GM12875 (cell line): ENCODE results near the gene OR5A2.
"Not testable (repeated sequence)": the region's sequence is repeated elsewhere in the genome, so short reads cannot be mapped to it uniquely, and the experiment has no call there.

Experiments used
- H3K4me3 ChIP-seq: one replicate; pipeline ENCODE4 v1.5.1; 2011; ENCODE audit warnings: low read depth, low read length, control low read depth
- TF ChIP-seq, protein P1 (sequence below): IDR thresholded peaks from 2 replicates; pipeline ENCODE4 v1.5.1; 2011; ENCODE audit warnings: low read depth, mild to moderate bottlenecking, control low read depth, inconsistent platforms, low read length, moderate library complexity, borderline replicate concordance; ENCODE audit not compliant: insufficient read depth

The OR5A2 gene, protein sequence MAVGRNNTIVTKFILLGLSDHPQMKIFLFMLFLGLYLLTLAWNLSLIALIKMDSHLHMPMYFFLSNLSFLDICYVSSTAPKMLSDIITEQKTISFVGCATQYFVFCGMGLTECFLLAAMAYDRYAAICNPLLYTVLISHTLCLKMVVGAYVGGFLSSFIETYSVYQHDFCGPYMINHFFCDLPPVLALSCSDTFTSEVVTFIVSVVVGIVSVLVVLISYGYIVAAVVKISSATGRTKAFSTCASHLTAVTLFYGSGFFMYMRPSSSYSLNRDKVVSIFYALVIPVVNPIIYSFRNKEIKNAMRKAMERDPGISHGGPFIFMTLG

DNA sequence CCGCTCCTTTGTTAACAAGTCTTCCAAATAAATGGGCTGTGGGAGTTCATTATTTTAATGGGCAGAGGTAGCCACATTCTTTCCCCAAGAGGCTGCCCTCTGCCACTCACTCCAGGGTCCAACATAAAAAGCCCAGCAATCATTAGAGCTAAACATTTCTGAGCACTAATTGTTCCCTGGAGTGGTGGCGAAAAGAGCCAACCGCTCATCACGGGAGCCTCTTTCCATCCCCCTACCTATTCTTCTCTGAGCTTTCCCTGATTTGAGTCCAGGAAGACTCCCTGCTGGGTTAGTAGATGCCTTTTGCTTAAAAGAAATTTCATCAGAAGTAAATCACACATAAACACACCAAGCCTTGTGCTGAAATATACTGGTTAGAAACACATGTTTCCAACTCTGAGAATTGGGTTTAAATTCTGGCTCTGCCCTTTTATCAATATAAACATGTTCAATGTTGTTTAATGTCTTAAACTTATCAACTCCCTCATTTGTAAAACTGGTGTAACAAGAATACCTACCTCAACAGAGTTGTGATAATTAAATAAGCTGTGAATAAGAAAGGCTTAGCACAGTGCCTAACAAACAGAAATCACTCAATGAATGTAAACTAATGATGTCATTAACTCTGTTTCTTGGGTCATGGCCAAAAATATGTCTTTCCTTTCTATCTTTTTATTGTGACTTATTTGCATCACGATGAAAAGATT lies at the start of gene OR5A2:
TSS of gene OR5A2 (minus strand) at position 53 of the 707 bp plus-strand sequence. CDS start 3,460 bp downstream, outside the sequence.
- TF ChIP-seq, protein P1, sequence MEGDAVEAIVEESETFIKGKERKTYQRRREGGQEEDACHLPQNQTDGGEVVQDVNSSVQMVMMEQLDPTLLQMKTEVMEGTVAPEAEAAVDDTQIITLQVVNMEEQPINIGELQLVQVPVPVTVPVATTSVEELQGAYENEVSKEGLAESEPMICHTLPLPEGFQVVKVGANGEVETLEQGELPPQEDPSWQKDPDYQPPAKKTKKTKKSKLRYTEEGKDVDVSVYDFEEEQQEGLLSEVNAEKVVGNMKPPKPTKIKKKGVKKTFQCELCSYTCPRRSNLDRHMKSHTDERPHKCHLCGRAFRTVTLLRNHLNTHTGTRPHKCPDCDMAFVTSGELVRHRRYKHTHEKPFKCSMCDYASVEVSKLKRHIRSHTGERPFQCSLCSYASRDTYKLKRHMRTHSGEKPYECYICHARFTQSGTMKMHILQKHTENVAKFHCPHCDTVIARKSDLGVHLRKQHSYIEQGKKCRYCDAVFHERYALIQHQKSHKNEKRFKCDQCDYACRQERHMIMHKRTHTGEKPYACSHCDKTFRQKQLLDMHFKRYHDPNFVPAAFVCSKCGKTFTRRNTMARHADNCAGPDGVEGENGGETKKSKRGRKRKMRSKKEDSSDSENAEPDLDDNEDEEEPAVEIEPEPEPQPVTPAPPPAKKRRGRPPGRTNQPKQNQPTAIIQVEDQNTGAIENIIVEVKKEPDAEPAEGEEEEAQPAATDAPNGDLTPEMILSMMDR, result no peak
- H3K4me3 ChIP-seq, result no peak within 1 kb of the TSS

DNA sequence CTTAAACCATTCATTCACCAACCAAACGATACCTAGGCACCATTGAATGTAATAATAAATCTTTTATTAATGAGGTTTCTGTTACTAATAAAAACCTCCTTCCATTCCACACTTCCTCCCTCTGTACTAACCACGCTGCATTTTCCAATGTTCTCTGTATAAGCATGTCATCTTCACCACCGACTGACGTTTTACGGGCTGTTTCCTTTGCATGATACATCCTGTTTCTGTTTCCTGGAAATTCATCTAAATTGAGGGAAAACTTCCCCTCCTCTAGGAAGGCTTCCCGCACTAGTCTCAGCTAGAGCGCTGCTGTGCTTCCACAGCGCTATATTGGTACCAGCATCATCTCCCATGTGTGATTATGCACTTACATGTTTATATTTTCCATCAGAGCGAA lies 49.0 kb upstream of the OR5A2 start:
- TF ChIP-seq, protein P1, result no peak
- no peak overlapping the region for H3K4me3 ChIP-seq

DNA sequence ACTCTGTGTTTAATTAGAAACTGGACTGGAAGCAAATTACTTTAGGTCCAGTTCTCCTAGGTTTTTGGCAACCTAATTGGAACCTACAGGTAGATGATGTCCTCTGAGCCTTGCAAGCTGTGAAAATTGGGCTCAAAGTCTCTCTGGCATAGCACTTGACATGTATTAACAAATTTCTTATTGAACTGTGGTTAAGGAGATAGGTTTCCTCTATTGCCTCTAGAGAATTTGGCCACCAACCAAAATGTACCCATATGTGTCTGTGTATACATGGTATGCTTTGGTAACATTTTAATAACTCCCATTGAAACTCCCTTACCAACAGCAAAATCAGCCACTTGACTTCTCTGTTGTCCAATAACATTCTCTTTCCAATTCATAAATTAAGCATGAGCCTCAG lies 46.8 kb upstream of the OR5A2 start, which contains the start of gene OR4D10:
TSS of gene OR4D10 (plus strand) at position 301 of the 400 bp plus-strand sequence. CDS start 4,115 bp downstream, outside the sequence.
- TF ChIP-seq, protein P1, result no peak

DNA sequence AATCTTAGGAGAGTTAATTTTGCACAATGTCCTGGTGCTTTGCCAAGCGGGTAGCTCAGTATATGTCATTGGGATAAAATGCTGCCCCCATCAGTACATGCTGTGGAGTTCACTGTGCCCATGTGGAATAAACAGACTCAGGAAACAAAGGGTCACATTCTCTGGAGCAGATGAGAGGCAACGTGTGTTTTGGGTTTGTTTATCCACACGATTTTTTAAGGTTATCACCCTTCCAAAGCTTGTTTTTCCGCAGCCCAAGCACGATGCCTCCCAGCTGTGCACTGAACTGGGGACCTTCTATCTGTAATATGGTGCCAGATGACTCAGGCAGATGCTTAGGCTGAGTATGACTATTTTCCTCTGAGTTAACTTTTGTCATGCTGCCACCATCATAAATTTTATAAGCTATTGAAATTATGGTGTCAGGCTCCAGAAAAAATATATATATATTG lies 37.0 kb upstream of the OR5A2 start:
- TF ChIP-seq, protein P1, result no peak
- no peak overlapping the region for H3K4me3 ChIP-seq

More for the DNA sequence above, 46.8 kb upstream of the OR5A2 start, which contains the start of gene OR4D10:
- no peak within 1 kb of the TSS for H3K4me3 ChIP-seq

DNA sequence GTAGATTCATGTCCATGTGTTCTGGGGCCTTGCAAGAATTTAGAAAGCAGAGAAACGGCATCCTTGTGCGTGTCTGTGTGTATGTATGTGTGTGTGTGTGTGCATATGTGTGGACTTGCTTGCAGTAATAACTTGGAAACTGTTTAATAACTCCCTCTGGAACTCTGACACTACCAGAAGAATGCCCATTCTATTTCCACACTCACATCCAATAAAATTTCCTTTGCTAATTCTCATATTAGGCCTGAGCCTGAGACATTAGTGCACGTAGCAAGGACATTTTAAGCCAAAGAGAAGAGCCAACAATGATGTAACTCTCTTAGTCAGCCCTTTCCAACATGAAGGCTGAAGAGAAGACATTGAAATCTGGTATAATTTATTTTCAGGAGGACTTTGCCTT lies 33.7 kb upstream of the OR5A2 start:
- H3K4me3 ChIP-seq, result no peak overlapping the region
- TF ChIP-seq, protein P1, result no peak

DNA sequence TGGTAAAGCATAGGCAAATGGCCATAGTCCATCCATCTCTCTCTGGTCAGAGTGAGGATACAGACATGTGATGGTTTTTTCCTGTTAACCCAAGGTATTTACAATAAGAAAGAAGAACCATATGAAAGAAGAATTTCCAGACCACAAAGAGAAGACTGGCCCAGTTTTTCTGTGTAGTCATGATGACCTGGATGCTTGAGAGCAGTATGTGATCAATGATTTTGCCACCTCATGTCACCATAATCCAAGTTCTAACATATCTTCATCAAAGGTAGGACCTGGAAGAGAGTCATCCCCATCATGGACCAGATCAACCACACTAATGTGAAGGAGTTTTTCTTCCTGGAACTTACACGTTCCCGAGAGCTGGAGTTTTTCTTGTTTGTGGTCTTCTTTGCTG lies 30.4 kb upstream of the OR5A2 start, which contains the start of gene OR4D6:
TSS of gene OR4D6 (plus strand) at position 301 of the 400 bp plus-strand sequence. CDS start at position 301, 0 bp downstream.
- TF ChIP-seq, protein P1, result no peak
- H3K4me3 ChIP-seq, result no peak within 1 kb of the TSS

DNA sequence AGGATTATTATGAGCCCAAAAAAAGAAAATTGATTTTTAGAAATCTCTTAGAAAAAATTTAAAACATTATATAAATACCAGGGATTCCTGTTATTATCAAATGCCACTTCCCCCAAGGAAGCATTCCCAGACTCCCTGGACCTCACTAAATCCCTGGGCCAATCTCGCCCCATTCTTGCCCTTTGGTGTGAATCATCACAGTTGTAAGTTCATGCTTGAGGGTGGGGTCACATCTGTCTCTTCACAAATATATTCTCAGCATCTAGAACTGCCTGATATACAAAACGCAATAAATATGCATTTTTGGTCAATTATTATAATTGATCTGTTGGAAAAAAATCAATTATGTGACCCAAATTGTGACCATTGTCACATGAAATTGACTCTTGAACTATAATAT lies 22.3 kb upstream of the OR5A2 start:
- H3K4me3 ChIP-seq, result no peak overlapping the region

DNA sequence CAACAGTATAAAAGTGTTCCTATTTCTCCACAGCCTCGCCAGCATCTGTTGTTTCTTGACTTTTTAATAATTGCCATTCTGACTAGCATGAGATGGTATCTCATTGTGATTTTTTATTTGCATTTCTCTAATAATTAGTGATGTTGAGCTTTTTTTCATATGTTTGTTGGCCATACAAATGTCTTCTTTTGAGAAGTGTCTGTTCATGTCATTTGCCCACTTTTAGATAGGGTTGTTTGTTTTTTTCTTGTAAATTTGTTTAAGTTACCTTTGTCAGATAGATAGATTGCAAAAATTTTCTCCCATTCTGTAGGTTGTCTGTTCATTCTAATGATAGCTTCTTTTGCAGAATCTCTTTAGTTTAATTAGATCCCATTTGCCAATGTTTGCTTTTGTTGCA lies 19.4 kb upstream of the OR5A2 start:
- not testable (repeated sequence) for H3K4me3 ChIP-seq

More for the DNA sequence above, 22.3 kb upstream of the OR5A2 start:
- TF ChIP-seq, protein P1, result no peak
